HG03442 (cell line): Measurements from ENCODE around the gene ANKAR.
"Not testable (repeated sequence)": the region's sequence is repeated elsewhere in the genome, so short reads cannot be mapped to it uniquely, and the experiment has no call there.

Experiments used
- ATAC-seq: cut with Tn5 transposase; IDR thresholded peaks from one replicate; pipeline ENCODE4 v1.9.1; 2021; ENCODE audit warnings: mild to moderate bottlenecking, moderate library complexity; ENCODE audit not compliant: unreplicated experiment

ANKAR gene

DNA sequence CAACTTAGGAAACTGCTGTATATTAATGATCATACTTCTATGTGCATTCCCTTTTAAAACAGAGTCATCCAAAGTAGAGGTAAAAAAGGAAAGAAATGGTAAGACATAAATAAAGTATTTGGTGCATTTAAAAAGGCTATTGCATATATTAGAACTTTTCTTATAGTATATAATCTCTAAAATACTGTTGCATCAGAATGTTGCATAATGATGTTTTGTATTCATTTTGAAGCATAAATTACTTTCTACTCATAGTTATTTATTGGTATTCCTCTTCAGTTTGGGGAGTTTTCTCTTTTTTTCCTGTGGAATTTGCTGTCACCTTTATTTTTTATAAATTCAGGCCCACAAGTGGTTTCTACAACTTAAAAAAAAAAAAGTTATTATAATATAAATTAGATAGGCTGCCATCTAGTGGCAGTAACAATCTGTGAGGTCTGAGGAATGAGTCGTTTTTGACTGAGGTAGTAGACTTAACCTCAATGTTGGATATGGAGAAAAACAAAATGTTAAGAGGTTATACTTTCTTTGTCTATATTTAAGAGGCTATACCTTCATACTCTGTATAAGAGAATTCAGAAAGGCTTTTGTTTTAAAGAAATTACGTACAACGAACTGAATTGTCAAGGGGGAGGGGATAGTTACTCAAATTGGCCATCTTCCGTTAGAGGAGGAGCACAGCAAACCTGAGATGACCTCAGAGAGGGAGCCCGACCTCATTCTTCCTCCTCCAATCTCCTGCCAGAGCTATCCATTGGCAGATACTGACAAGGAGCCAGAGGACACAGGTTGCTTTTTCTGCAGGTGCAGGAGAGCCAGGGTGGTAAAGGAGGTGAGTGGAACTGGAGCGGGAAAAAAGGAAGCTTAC lies 23.8 kb downstream of the ANKAR start:
- ATAC-seq, result peak; percentile 76

DNA sequence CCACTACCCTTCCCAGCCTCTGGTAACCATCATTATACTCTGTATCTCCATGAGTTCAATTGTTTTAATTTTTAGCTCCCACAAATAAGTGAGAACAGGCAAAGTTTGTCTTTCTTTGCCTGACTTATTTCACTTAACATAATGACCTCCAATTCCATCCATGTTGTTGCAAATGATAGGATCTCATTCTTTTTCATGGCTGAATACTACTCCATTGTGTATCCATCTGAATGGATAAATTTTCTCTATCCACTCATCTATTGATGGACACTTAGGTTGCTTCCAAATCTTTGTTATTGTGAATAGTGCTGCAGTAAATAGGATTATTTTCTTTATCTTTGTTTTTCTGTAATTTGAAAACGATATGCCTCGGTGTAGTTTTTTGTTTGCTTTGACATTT lies 26.2 kb downstream of the ANKAR start:
- no peak for ATAC-seq

DNA sequence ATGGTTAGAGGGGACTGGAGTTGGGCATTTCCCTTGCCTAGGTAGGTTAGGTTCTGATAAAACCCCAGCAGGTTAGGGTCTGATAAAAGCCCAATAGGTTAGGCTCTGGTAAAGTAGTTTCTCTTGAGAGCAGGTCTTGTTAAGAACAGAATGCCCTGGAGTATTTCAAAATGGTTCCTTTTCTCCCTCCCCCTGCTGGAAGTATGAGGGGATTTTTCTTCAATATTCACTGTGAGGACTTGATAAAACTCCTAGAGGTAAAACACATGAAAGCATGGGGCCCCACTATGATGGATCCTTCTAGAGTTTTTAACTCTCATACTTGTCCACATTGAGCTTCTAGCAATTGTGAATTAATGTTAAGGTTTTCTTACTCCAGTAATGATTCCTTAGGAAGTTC lies 27.6 kb downstream of the ANKAR start:
- ATAC-seq, result no peak

DNA sequence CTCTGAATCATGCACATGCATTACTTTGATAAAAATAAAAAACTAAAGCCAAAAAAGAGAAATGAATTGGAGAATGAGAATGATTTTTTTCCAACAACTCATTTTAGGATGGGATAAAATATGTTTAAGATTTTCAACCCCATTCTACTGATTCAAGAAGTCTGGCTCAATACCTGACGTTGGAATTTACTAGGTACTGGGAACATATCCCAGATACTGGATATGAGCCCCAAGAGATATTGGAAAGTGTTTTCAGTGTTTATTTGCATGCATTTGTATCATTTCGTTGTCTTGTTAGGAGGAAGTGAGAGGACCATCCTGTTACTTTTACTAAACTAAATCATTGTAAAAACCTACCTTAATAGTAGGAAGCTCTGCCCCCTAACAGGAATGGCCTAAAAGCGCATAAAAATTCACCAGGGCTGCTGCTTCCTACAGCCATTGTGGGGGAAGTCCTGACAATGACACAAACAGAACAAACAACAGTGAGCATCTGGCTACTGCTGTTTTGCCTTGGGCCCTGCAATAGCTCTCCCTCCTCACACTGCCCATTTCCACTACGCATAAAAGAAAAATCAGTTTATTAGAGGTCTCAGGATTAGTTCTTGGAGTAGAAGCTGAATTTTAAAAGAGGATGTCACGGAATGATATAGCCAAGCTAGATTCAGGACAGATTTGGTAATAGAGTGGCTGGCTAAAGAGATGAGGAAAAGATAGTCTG lies 35.2 kb downstream of the ANKAR start:
- no peak for ATAC-seq

- not testable (repeated sequence) for ATAC-seq
These were observed 43.1 kb downstream of the ANKAR start for GRCh38 chr2:189717593-189717992.

- no peak for ATAC-seq
These were observed 45.1 kb downstream of the ANKAR start for GRCh38 chr2:189719571-189719970.

- no peak for ATAC-seq
These were observed 48.7 kb downstream of the ANKAR start for GRCh38 chr2:189723192-189723591.
